Mesenchymal stem cell (in vitro differentiated cells and primary cell): ENCODE data around the gene TNPO2.

Experiments
- DNase-seq: peaks from one replicate; pipeline ENCODE4 v3.0.0-alpha.2; 2013
- H2AFZ ChIP-seq: one replicate; pipeline ENCODE4 v1.6.1; 2013; ENCODE audit warnings: low read depth, mild to moderate bottlenecking, control low read depth, inconsistent platforms, low read length, moderate library complexity
- H2AK5ac ChIP-seq: 2 replicates; pipeline ENCODE4 v1.6.1; 2013; ENCODE audit warnings: low read length, moderate library complexity, mild to moderate bottlenecking, inconsistent platforms; ENCODE audit not compliant: severe bottlenecking
- H2BK120ac ChIP-seq: one replicate; pipeline ENCODE4 v1.6.1; 2013; ENCODE audit warnings: low read depth, mild to moderate bottlenecking, inconsistent platforms, low read length, moderate library complexity
- H2BK12ac ChIP-seq, 2 experiments: one replicate each; pipeline ENCODE4 v1.6.1; 2013; ENCODE audit warnings: inconsistent platforms in 2 of 2, low read length in 2 of 2, mild to moderate bottlenecking in 2 of 2, moderate library complexity in 2 of 2, control low read depth in 1 of 2
- H2BK15ac ChIP-seq: one replicate; pipeline ENCODE4 v1.6.1; 2013; ENCODE audit warnings: mild to moderate bottlenecking, low read depth, inconsistent platforms; ENCODE audit not compliant: poor library complexity, severe bottlenecking
- H2BK5ac ChIP-seq: 2 replicates; pipeline ENCODE4 v1.6.1; 2013; ENCODE audit warnings: low read depth, mild to moderate bottlenecking, low read length, control low read depth, inconsistent platforms; ENCODE audit not compliant: poor library complexity, severe bottlenecking
- H3K14ac ChIP-seq, 2 experiments: one replicate each; pipeline ENCODE4 v1.6.1; 2013; ENCODE audit warnings: inconsistent platforms in 2 of 2, low read length in 2 of 2, control low read depth in 1 of 2, mild to moderate bottlenecking in 1 of 2, moderate library complexity in 1 of 2
- H3K18ac ChIP-seq, 2 experiments: one replicate each; pipeline ENCODE4 v1.6.1; 2013; ENCODE audit warnings: inconsistent platforms in 2 of 2, low read length in 2 of 2, control low read depth in 1 of 2, low read depth in 1 of 2, mild to moderate bottlenecking in 1 of 2
- H3K23ac ChIP-seq, 2 experiments: one replicate each; pipeline ENCODE4 v1.6.1; 2013; ENCODE audit warnings: inconsistent platforms in 2 of 2, low read length in 2 of 2, mild to moderate bottlenecking in 2 of 2, moderate library complexity in 2 of 2, control low read depth in 1 of 2
- H3K27ac ChIP-seq: 2 replicates; pipeline ENCODE4 v1.5.1; 2013; ENCODE audit warnings: mild to moderate bottlenecking, moderate library complexity, low read length, control low read depth, inconsistent platforms; ENCODE audit not compliant: poor library complexity, severe bottlenecking
- H3K27me3 ChIP-seq, 2 experiments: 2 replicates each; pipeline versions ENCODE4 v1.6.1 to v1.7.0; 2013; ENCODE audit warnings: low read length in 2 of 2, mild to moderate bottlenecking in 2 of 2, moderate library complexity in 2 of 2, control low read depth in 1 of 2, inconsistent platforms in 1 of 2; ENCODE audit not compliant: control insufficient read depth in 1 of 2, insufficient read depth in 1 of 2
- H3K36me3 ChIP-seq, 2 experiments: 2 replicates each; pipeline versions ENCODE4 v1.6.1 to v1.7.0; 2013; ENCODE audit warnings: low read length in 2 of 2, control low read depth in 1 of 2, inconsistent platforms in 1 of 2, low read depth in 1 of 2, mild to moderate bottlenecking in 1 of 2; ENCODE audit not compliant: insufficient read depth in 2 of 2, control insufficient read depth in 1 of 2
- H3K4ac ChIP-seq, 2 experiments: one replicate each; pipeline ENCODE4 v1.6.1; 2013; ENCODE audit warnings: inconsistent platforms in 2 of 2, low read length in 2 of 2, mild to moderate bottlenecking in 2 of 2, moderate library complexity in 2 of 2, control low read depth in 1 of 2, low read depth in 1 of 2
- H3K4me1 ChIP-seq: 2 replicates; pipeline ENCODE4 v1.6.1; 2013; ENCODE audit warnings: low read depth, low read length, control low read depth; ENCODE audit not compliant: control insufficient read depth, insufficient read depth
- H3K4me2 ChIP-seq: 2 replicates; pipeline ENCODE4 v1.6.1; 2013; ENCODE audit warnings: low read length, mild to moderate bottlenecking, inconsistent platforms; ENCODE audit not compliant: poor library complexity, severe bottlenecking
- H3K4me3 ChIP-seq, 2 experiments: 2 replicates each; pipeline versions ENCODE4 v1.5.1 to v1.7.0; 2013; ENCODE audit warnings: low read length in 2 of 2, mild to moderate bottlenecking in 2 of 2, control low read depth in 1 of 2, low read depth in 1 of 2; ENCODE audit not compliant: insufficient read depth in 1 of 2
- H3K79me1 ChIP-seq: replicated peaks from 2 replicates; pipeline ENCODE4 v1.6.1; 2013; ENCODE audit warnings: mild to moderate bottlenecking, control low read depth, low read length, inconsistent platforms; ENCODE audit not compliant: poor library complexity, severe bottlenecking
- H3K9ac ChIP-seq: 2 replicates; pipeline ENCODE4 v1.7.0; 2013; ENCODE audit warnings: mild to moderate bottlenecking, low read length, moderate library complexity
- H3K9me3 ChIP-seq: 2 replicates; pipeline ENCODE4 v1.7.0; 2013; ENCODE audit warnings: mild to moderate bottlenecking, low read length; ENCODE audit not compliant: control insufficient read depth
- H4K8ac ChIP-seq: one replicate; pipeline ENCODE4 v1.6.1; 2013; ENCODE audit warnings: inconsistent platforms, mild to moderate bottlenecking, low read length, moderate library complexity
- H4K91ac ChIP-seq: one replicate; pipeline ENCODE4 v1.6.1; 2013; ENCODE audit warnings: mild to moderate bottlenecking, low read length, inconsistent platforms
- WGBS: methylation state at CpG from one replicate; pipeline ENCODE4 v1.1.7; 2013; ENCODE audit warnings: mixed read lengths; 5-methylcytosine and 5-hydroxymethylcytosine counted together

TNPO2 gene

DNA sequence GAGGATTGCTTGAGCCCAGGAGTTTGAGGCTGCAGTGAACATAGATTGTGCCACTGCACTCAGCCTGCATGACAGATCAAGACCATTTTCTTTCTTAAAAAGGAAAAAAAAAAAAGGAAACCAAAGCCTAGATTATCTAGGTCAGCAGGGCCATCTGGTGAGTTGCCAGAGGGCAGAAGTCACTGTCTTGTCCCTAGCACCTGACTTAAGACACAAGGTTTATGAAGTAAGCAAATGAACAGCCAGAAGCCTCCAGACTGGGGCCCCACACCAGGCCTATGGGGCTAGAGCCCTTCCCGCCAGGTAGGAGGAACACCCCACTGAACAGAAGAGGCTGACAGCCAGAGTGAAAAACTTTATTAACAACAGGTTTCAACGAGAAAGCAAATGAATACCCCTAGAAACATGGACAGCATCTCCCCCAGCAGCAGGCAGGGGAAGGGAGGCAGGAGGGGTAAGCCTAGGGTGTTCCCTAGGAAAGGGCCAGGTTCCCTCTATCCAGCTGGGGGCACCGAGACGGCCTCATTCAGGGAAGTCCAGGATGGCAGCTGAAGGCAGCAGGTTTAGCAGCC, 55.9 kb downstream of the TNPO2 start:
- 89% methylated on average over 3 of the region's 4 CpGs for WGBS
- Histone ChIP-seq H3K9me3 (no peaks in the 10 kb centered on the region), H3K27ac (no peak overlapping the region), H2BK5ac (no peak overlapping the region), H2BK15ac (no peak overlapping the region), H3K9ac (peak overlapping the region; percentile 99), H2BK12ac (no peak overlapping the region), H3K36me3 (peaks cover 49% of the 10 kb centered on the region in 2 experiments), H3K4me2 (peak overlapping the region; percentile 95), H4K8ac (no peak overlapping the region), H2AFZ (no peak overlapping the region), H2BK120ac (no peak overlapping the region), H3K4me3 (peak overlapping the region in 1 of 2 experiments; percentile 97), H3K14ac (no peak overlapping the region), H3K27me3 (no peaks in the 10 kb centered on the region), H3K79me1 (peaks cover 51% of the 10 kb centered on the region), H3K4me1 (peaks cover 32% of the 10 kb centered on the region), H3K4ac (no peak overlapping the region), H3K23ac (peak overlapping the region in 1 of 2 experiments; percentile 38), H4K91ac (no peak overlapping the region), H3K18ac (no peak overlapping the region), H2AK5ac (no peak overlapping the region)
- DNase-seq = no peak

DNA sequence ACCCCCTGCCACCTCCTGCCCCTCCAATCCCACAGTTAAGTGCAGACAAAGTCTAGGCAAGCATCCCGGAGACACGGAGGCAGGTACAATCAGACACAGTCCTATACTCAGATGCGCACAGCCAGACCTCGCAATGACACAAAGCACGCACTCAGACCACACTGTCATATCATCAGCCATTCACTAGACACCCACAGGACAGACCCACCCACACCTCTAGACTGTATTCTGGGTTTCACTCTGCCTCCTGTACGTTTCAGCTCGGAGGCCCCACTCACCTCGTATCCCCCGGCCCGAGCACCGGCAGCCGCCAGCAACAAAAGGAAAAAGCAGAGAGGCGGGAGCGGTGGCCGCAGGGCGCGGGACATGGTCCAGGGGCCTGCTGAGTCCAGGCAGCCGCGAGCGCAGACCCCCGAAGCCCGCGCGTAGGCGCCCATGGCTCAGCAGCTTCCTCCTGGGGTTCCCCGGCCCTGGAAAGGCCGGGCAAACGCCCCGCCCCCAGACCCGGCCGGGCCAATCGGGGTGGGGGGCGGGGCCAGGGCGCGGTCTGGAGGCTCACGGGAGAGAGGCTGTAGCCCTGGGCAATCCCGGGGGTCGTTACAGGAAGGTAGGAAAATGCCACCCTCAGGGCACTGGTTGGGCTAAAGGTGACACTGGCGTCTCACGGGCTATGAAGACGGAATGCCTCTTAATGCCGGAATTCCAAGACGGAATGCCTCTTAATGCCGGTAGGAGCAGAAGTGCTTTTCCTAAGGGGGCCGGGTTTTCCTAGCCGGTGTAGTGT, 57.3 kb downstream of the TNPO2 start, which contains the start of the genes MAN2B1 and WDR83:
MAN2B1 (minus strand) TSS at position 478 of the 784 bp plus-strand sequence; CDS start at position 437, 41 bp downstream.
WDR83 (plus strand) TSS at position 543 of the 784 bp plus-strand sequence. CDS start 2,984 bp downstream, outside the sequence.
- Histone ChIP-seq H3K23ac (peak within 1 kb of the TSS in 1 of 2 experiments; percentile 47), H3K4me1 (peaks cover 32% of the 10 kb centered on the region), H3K9ac (peak within 1 kb of the TSS; percentile 99), H3K27ac (no peak within 1 kb of the TSS), H3K18ac (peak within 1 kb of the TSS; percentile 76 to 79), H2BK120ac (no peak within 1 kb of the TSS), H3K27me3 (no peaks in the 10 kb centered on the region), H2BK12ac (peak within 1 kb of the TSS in 1 of 2 experiments; percentile 32), H2BK15ac (no peak within 1 kb of the TSS), H3K9me3 (no peaks in the 10 kb centered on the region), H2AK5ac (no peak within 1 kb of the TSS), H3K14ac (peak within 1 kb of the TSS in 1 of 2 experiments; percentile 89), H3K4me2 (peak within 1 kb of the TSS; percentile 89), H3K79me1 (peaks cover 48% of the 10 kb centered on the region), H2AFZ (peak within 1 kb of the TSS; percentile 93), H3K4me3 (peak within 1 kb of the TSS; percentile 85 to 97), H3K36me3 (peaks cover 42 to 51% of the 10 kb centered on the region in 2 experiments), H4K91ac (peak within 1 kb of the TSS; percentile 43), H3K4ac (peak within 1 kb of the TSS in 1 of 2 experiments; percentile 52), H4K8ac (peak within 1 kb of the TSS; percentile 87), H2BK5ac (no peak within 1 kb of the TSS)
- WGBS = 5% methylated on average over 46 of the region's 46 CpGs
- peak; percentile 87 for DNase-seq

DNA sequence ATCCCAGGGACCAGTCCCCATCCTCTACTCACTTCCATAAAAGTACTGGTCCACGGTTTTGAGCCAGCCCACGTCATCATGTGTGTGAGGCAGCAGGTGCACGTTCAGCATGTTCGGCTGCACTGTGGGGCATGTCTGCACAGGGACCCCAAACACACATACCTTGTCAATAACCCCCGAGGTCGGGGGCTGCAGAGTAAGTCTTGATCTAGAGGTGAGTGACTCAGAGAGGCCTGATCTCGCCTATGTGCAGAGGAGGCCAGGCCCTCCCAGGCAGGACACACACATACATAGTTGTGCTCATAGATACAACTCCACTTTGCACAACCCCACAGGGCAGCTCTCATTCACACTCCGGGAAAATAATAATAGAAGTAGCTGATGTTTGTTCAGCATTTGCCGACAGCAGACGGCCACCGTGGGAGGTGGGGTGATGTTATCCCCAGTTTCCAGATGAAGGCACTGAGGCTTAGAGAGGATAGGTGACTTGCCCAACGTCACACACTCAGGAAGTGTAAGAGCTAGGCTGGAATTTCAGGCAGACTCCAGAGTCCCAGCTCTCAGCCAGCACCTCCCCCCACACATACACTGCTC, 58.0 kb downstream of the TNPO2 start:
- H3K9me3 ChIP-seq = no peaks in the 10 kb centered on the region
- peaks cover 32% of the 10 kb centered on the region for H3K4me1 ChIP-seq
- no peak overlapping the region for H2BK5ac ChIP-seq
- H4K8ac ChIP-seq = peak overlapping the region; percentile 73
- peak overlapping the region; percentile 99 for H3K9ac ChIP-seq
- H3K79me1 ChIP-seq = peaks cover 48% of the 10 kb centered on the region
- peak overlapping the region in 1 of 2 experiments; percentile 89 for H3K14ac ChIP-seq
- no peak overlapping the region for H2BK12ac ChIP-seq
- H3K4ac ChIP-seq = no peak overlapping the region
- peaks cover 49 to 57% of the 10 kb centered on the region in 2 experiments for H3K36me3 ChIP-seq
- no peak overlapping the region for H2BK120ac ChIP-seq
- DNase-seq = no peak
- no peak overlapping the region for H3K23ac ChIP-seq
- peak overlapping the region; percentile 85 to 97 for H3K4me3 ChIP-seq
- H2AK5ac ChIP-seq = no peak overlapping the region
- no peak overlapping the region for H3K27ac ChIP-seq
- peak overlapping the region; percentile 43 for H4K91ac ChIP-seq
- 80% methylated on average over 10 of the region's 12 CpGs for WGBS
- H3K4me2 ChIP-seq = peak overlapping the region; percentile 89
- H2BK15ac ChIP-seq = no peak overlapping the region
- H3K27me3 ChIP-seq = no peaks in the 10 kb centered on the region
- H2AFZ ChIP-seq = peak overlapping the region; percentile 87
- peak overlapping the region in 1 of 2 experiments; percentile 79 for H3K18ac ChIP-seq

DNA sequence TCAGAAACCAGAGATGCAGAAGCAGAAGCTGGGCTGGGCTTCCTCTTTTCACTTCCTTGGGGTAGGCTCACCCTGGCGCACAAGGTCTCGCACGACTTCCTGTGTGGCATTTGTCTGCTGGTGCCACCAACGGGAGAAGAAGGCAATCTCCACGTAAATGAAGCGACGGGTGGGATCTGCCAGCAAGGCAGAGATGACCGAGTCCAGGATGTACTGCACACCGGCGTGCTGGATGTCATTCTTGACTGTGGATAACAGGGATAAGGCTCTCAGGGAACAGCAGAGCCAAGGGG, 58.5 kb downstream of the TNPO2 start:
- Histone ChIP-seq H2AFZ (no peak overlapping the region), H3K9ac (peak overlapping the region; percentile 99), H3K14ac (no peak overlapping the region), H2BK15ac (no peak overlapping the region), H3K27me3 (no peaks in the 10 kb centered on the region), H3K18ac (no peak overlapping the region), H3K79me1 (peaks cover 45% of the 10 kb centered on the region), H3K4me2 (no peak overlapping the region), H3K23ac (no peak overlapping the region), H3K4me1 (peaks cover 27% of the 10 kb centered on the region), H3K4me3 (no peak overlapping the region), H3K27ac (no peak overlapping the region), H2BK12ac (no peak overlapping the region), H3K36me3 (peaks cover 52 to 55% of the 10 kb centered on the region in 2 experiments), H3K4ac (no peak overlapping the region), H2BK5ac (no peak overlapping the region), H3K9me3 (no peaks in the 10 kb centered on the region), H4K8ac (no peak overlapping the region), H2AK5ac (no peak overlapping the region), H4K91ac (no peak overlapping the region), H2BK120ac (no peak overlapping the region)
- DNase-seq = no peak
- 99% methylated on average over 10 of the region's 10 CpGs for WGBS
